UCSD-AML1 (cell line): ENCODE data around the gene TEKT5.
A peak's percentile ranks its signal among the peaks of the same experiment; 100 is the strongest.

ENCODE experiments used
- DNase-seq: peaks from one replicate; lab custom pipeline; 2025; ENCODE audit not compliant: unreplicated experiment; lab: John Stamatoyannopoulos, UW

Gene TEKT5

GRCh38 chr16:10612649-10613179, 82.0 kb downstream of the TEKT5 start:
- DNase-seq = no peak

DNA sequence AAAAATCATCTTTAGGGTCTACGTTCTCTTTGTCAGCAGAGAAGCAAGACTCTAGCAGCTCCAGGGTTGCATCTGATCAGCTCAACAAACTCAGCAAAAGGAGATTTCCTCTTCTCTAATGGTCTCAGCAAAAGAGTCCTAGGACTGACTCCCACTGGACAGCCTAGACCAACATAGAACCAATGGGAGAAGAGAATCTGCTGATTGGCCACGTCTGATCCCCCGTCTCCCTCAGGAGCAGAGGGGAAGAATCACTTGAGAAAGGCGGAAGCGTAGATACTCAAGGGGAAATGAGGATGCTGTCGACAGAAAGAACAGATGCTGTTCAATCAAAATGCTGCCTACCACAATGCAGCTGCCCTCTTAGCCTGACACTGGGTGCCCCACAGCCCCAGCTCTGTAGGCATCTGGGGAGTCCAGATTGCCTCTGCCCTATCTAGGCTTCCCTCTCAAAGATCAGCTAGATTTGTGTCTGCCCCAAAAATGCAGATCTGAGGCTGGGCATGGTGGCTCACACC, 82.8 kb downstream of the TEKT5 start:
- DNase-seq = no peak

DNA sequence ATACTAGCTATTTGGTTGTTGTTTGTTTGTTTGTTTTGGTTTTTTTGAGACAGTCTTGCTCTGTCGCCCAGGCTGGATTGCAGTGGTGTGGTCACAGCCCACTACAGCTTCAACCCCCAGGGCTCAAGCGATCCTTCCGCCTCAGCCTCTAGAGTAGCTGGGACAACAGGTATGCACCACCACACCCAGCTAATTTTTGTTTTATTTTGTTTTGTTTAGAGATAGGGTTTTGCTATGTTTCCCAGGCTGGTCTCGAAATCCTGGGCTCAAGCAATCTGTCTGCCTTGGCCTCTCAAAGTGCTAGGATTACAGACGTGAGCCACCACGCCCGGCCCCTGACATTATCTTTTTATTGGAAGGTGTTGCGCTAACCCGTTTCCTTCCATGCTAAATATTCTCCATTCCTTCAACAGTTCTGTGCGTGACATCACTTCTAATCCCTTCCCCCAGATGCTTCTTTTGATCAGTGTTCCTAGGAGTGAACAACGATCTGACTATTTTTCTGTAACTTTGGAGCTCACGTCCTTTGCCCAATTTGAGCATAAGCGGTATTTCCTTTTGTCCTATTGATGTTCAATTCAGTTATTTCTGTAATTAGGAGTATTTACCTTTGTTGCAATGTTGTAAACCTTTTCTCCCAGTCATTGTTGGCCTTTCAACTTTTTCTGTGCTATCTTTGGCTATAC, 84.1 kb downstream of the TEKT5 start:
- no peak for DNase-seq

DNA sequence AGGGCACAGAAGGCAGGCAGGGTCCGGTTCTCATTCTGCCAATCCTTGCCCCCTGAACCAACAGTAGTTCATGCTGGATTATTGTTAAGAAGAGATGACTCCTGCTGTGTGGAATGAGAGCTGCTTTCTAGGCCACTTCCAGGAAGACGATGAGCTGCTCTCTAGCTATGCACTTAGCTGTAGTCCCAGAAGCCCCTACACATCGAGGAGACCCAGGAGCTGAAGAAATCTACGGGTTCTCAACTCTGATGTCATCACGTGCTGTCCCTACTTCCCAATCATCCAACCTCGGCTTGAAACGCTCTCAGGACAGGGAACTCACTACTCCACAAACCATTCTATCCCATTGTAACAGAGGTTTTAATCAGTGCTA, 85.3 kb downstream of the TEKT5 start:
- DNase-seq = no peak

DNA sequence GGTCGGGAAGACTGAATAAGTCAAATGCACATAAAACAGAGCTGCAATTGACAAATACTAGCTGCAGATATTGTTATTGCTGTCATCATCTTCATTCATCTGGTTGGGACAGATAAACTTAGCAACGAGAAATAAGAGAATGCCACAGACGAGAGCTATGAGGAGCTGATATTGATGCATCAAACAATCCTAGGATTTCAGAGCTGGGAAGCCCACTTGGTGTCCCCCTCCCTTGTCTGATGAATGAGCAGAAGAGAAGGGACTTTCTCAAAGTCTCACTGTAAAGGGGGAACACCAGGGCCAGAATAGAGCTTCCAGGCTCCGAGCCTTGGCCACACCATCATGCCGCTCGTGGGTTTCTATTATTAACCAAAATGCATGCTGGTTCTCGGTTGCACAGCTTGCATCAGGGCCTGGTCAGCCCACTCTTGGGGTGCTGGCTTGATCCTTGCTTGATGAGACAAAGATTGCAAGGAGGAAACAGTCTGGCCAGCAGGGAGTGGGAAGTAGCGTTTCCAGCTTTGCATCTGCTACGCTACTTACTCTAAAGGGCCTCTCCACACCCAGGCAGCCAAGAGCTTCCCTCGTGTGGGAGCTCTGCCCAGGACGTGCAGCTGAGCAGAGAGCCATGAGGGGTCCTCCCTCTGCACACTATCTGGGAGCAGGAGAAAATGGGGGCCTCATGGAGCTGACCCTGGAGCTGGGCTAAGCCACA, 85.9 kb downstream of the TEKT5 start:
- DNase-seq = no peak

GRCh38 chr16:10607157-10607556, 87.6 kb downstream of the TEKT5 start:
- no peak for DNase-seq

GRCh38 chr16:10606607-10607006, 88.1 kb downstream of the TEKT5 start:
- DNase-seq = no peak

DNA sequence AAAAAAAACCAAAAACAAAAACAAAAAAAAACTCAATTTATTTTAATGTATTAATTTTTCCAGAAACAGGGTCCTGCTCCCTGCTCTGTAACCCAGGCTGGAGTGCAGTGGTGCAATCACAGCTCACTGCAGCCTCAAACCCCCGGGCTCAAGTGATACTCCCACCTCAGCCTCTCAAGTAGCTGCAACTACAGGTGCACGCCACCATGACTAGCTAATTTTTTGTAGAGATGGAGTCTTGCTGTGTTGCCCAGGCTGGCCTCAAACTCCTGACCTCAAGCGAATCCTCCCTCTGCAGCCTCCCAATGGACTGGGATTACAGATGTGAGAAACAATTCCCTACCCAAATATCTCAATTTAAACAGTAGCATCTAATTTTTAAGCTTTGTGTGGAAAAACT, 89.1 kb downstream of the TEKT5 start:
- no peak for DNase-seq

DNA sequence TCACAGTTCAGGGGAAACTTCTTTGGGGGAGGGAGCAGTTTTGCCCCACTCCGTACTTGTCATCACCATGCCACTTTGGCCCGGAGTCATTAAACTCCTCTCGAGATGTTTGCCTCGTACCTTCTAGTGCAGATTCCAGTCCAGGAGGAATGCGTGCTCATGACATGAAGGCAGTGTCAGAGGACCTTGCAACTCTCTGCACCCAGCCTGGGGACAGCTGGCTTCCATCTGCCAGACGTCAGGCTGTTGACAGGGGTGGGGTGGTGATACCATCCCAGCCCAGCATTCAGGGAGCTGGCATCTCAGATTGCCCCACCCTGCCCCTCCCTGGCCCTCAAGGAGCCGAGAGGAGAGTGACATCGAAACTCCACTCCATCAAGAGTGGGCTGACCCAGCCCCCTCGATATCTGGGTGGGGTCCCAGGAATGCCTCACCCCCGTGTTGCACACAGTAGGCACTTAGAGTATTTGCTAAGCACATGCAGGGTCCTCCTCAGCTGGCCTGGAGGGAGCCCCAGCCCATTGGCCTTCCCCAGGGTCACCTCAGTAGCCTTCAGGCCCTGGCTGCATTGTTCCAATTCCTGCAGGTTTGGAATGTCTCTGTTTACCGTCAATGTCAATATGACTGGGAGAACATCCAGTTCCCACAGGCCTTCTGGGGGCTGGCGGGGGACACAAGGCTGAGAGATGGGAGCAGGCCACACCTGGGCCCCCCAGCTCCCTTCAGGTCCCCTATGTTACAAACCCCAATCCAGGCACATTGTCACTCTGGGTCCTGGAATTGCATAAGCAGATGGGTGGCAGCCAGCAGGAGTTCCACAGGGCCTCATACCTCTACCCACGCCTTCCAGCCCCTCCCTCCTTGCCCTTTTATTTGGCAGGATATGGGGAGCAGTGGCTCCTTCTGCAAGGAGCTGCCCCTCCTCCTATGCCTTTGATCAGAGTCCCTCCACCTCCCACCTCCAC, 93.0 kb downstream of the TEKT5 start:
- no peak for DNase-seq

GRCh38 chr16:10600782-10601443, 93.8 kb downstream of the TEKT5 start:
- DNase-seq = no peak

GRCh38 chr16:10599626-10600025, 95.1 kb downstream of the TEKT5 start:
- no peak for DNase-seq

DNA sequence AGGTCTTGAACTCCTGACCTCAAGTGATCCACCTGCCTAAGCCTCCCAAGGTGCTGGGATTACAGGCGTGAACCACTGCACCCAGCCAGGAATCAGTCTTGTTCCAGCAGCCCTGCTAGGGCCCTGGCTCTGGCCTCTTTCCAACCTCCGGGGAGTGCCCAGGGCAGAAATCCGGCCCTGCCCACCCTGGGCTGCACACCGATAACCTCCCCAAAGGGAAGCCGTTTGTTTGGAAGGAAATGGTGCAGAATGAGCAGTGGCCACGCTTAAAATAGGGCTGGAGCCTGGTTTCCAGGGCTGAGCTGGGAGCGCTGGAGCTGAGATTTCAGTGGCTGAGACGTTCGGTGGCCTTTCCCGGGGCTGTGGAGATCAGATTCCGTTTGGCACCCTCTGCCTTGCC, 96.6 kb downstream of the TEKT5 start:
- DNase-seq = peak; percentile 46

DNA sequence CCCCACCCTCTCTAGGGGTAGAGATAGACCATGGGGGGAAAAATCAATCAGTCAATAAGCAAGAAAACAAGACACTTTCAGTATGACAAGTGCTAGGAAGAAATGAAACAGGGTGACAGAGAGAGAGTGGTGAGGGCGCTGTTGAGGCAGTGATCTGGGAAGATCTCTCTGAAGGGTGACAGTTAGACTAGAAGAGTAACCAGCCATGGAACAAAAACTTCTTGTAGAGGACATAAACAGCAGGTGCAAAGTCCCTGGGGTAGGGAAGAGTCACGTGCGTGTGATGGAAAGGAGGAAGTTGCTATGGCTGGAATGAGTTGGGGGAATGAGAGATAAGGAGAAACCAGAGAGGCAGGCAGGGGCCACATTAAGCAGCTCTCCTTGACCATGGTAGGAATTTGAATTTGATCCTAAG, 97.5 kb downstream of the TEKT5 start:
- DNase-seq = no peak

DNA sequence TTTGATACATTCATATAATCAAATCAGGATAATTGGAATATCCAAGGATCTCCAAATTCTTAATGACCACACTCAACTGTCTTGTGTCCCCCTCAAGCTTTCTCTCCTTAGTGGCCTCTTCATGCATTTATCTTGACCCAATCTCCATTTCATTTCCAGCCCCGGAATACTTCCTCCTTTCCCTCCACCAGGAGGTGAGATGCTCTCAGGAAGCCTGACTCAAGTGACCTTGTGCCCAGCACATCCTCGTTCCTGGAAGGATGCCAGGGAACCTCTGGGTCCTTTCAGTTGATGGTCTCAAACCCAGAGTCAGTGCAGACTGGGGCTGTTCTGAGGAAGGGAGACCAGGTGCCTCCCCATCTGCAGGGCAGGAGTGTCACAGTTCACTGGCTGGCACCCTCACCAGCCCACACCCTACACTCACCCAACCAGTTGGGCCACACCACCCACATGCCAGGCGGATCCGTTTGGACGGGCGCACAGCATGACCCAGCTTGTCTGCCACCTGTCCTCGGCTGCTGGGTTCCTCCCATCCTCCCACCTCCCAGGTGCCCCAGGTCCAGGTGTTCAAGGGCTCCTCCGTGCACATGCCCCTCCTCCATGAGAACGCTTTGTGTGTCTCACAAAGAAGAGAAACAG, 100.3 kb downstream of the TEKT5 start:
- DNase-seq = no peak

DNA sequence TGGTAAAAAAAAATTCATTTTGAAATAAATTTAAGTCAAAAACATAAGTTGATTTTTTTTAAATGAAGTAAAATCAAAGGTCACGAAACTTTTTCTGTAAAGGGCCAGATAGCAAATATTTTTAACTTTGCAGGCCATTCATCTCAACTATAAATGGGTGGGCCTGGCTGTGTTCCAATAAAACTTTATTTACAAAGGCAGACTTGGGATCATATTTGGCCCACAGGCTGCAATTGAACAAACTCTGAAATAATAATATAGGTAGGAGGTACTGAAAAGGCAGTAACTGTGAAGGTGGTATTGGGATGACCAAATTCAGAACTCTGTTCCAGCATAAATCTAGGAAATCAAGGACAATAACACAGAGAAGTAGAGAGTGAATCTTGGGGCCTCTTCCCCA, 102.1 kb downstream of the TEKT5 start:
- DNase-seq = no peak

GRCh38 chr16:10590342-10590741, 104.4 kb downstream of the TEKT5 start:
- DNase-seq = no peak

DNA sequence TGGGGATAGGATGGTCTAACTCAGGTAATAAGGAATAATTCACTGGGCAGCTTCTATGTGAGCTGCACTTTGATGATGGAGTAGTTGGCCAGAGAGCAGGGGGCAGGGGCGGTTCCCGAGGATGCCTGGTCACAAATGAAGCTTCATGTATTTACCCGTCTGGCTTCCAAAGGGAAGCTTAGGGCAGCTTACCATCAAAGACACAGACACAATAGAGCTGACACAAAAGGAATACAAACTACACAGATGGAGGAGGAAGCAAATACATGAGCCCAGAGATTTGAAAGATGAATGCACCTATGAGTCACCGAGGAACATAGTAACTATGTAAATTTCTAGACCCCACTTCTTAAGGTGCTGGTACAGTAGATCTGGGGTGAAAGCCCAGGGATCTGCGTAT, 105.6 kb downstream of the TEKT5 start:
- DNase-seq = no peak

GRCh38 chr16:10587622-10588021, 107.1 kb downstream of the TEKT5 start:
- no peak for DNase-seq

DNA sequence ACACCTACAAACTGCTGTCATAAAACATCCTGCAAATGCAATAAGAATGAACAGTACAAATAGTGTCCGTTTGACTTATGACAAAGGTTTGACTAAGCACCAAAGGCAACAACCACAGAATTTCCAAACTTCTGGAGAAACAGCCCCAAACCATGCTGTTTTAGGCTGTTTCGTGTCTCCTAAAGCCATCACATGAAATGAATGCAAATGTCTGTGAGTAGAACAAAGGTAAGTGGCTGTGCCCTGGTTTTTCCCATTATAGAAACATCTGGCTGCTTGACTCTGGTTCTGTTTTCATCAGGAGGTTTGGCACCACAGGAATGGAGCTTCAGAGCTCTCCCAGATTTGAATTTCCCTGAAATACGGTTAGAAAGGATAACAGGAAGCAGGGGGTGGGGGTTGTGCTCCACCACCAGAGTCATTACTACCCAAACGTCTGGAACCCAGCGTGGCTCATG, 109.7 kb downstream of the TEKT5 start:
- DNase-seq = no peak

GRCh38 chr16:10583269-10583668, 111.5 kb downstream of the TEKT5 start:
- no peak for DNase-seq
